DOHH2 (cell line): ENCODE measurements around the gene TWIST2.

ENCODE experiments used
- H3F3A ChIP-seq: fragments of 200-600 bp; sonication (generic), shearing (Covaris generic); 2 replicates; pipeline ENCODE4 v1.6.0; 2016; ENCODE audit warnings: antibody characterized with exemption, mild to moderate bottlenecking; ENCODE audit not compliant: control insufficient read depth, insufficient read depth
- H3K27ac ChIP-seq: fragments of 200-600 bp; sonication (generic); 2 replicates; pipeline ENCODE4 v1.5.1; 2014; ENCODE audit warnings: low read depth, mild to moderate bottlenecking, low read length, moderate library complexity
- H3K27me3 ChIP-seq: fragments of 200-600 bp; sonication (generic); 2 replicates; pipeline ENCODE4 v1.6.1; 2014; ENCODE audit warnings: mild to moderate bottlenecking, low read length, mixed read lengths; ENCODE audit not compliant: control insufficient read depth
- H3K36me3 ChIP-seq: fragments of 200-600 bp; sonication (generic); 2 replicates; pipeline ENCODE4 v1.6.1; 2014; ENCODE audit warnings: mild to moderate bottlenecking, low read length, moderate library complexity, mixed read lengths; ENCODE audit not compliant: control insufficient read depth
- H3K4me1 ChIP-seq: fragments of 200-600 bp; sonication (generic); 2 replicates; pipeline ENCODE4 v1.6.1; 2014; ENCODE audit warnings: mild to moderate bottlenecking, low read length, mixed read lengths; ENCODE audit not compliant: control insufficient read depth
- H3K4me2 ChIP-seq: fragments of 200-600 bp; sonication (generic); 2 replicates; pipeline ENCODE4 v1.6.0; 2014; ENCODE audit warnings: mild to moderate bottlenecking, low read length, moderate library complexity
- H3K4me3 ChIP-seq: fragments of 200-600 bp; sonication (generic); 2 replicates; pipeline ENCODE4 v1.5.1; 2014; ENCODE audit warnings: mild to moderate bottlenecking, low read length, mixed read lengths
- H3K79me2 ChIP-seq: fragments of 200-600 bp; sonication (generic); 2 replicates; pipeline ENCODE4 v1.6.1; 2014; ENCODE audit warnings: mild to moderate bottlenecking, low read length, mixed read lengths; ENCODE audit not compliant: control insufficient read depth
- H3K9me2 ChIP-seq: fragments of 200-600 bp; sonication (generic); replicated peaks from 2 replicates; pipeline ENCODE4 v1.6.1; 2014; ENCODE audit warnings: mild to moderate bottlenecking, low read length, mixed read lengths; ENCODE audit not compliant: control insufficient read depth
- H3K9me3 ChIP-seq: fragments of 200-600 bp; sonication (generic); 2 replicates; pipeline ENCODE4 v1.6.1; 2014; ENCODE audit warnings: antibody characterized with exemption, low read length, mixed read lengths; ENCODE audit not compliant: control insufficient read depth, insufficient read depth
- H4K20me1 ChIP-seq: fragments of 200-600 bp; sonication (generic); 2 replicates; pipeline ENCODE4 v1.6.0; 2014; ENCODE audit warnings: low read depth, mild to moderate bottlenecking, antibody characterized with exemption, low read length, moderate library complexity; ENCODE audit not compliant: control insufficient read depth, insufficient read depth
- EZH2phosphoT487 ChIP-seq: fragments of 200-600 bp; sonication (generic); IDR thresholded peaks from 2 replicates; pipeline ENCODE4 v1.6.1; 2017; ENCODE audit warnings: borderline replicate concordance, mild to moderate bottlenecking, antibody characterized with exemption, low read length, moderate library complexity, mixed read lengths
- TF ChIP-seq, protein P1 (sequence below): fragments of 200-600 bp; sonication (generic); IDR thresholded peaks from one replicate; pipeline ENCODE4 v1.5.1; 2014; ENCODE audit warnings: antibody characterized with exemption, mild to moderate bottlenecking, low read depth, low read length; ENCODE audit not compliant: poor library complexity, severe bottlenecking

The TWIST2 gene

DNA sequence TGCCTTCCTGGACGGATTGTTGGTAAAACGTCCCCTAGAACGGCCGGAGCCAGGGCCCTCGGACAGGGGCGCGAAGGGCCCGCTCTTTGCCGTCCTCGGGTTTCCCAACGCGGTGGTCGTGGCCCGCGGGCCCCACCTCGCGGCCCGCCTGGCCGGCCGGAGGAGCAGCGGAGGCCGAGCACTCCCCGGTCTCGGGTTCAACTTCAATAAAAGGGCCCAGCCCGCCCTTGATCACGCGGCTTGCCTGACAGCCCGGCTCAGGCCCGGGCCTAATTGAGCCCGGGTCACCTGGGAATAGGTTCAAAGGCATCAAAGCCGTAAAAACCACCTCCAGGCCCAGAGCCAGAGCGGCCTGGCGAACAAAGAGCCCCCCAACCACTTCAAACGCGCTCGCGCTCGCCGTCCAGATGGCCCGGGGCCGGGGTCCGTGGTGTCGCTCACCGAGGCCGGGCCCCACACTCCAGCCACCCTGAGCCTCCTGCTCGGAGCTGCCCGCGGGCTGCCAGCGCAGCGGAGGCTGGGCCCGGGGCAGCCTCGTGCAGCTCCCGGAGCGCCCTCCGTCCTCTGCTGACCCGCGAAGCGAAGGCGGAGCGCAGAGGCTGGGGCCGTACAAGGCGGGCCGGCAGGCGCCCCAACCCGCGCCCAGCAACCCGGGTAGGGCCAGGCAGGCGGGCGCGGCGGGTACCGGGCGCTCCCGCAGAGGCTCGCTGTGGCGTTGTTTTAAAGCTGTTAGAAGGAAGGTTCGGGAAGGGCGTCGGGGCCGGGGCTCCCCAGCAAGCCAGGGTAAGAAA lies 1.1 kb upstream of the TWIST2 start:
- no peaks in the 10 kb centered on the region for H3K79me2 ChIP-seq
- no peaks in the 10 kb centered on the region for H3K9me2 ChIP-seq
- H3F3A ChIP-seq: no peaks in the 10 kb centered on the region
- H4K20me1 ChIP-seq: no peaks in the 10 kb centered on the region
- TF ChIP-seq EZH2phosphoT487: no peak
- H3K36me3 ChIP-seq: no peaks in the 10 kb centered on the region
- no peak overlapping the region for H3K4me2 ChIP-seq
- no peaks in the 10 kb centered on the region for H3K27me3 ChIP-seq
- no peaks in the 10 kb centered on the region; the same call in 1 of the 2 replicates for H3K9me3 ChIP-seq
- H3K4me3 ChIP-seq: no peak overlapping the region
- no peak overlapping the region for H3K27ac ChIP-seq
- no peaks in the 10 kb centered on the region for H3K4me1 ChIP-seq

DNA sequence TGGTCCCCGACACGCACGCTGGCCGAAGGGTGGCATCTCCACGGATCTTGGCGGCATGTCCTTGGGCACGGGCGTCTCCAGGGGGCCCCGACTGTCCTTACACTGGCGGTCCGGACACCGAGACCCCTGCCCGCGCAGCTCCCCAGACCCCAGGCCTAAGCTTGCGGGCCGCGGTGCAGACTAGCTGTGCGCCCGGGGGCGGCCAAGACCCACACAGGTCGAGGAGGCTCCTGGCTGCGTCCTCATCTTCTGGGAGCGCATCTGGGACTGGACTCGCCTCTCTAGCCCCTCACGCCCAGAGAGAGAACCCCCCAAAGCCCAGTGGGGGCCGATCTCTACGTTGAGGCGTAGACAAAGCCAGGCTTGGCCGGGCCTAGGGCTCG lies 475 bp upstream of the TWIST2 start:
- H3K9me3 ChIP-seq: no peaks in the 10 kb centered on the region; the same call in 1 of the 2 replicates
- no peak overlapping the region for H3K27ac ChIP-seq
- H3K79me2 ChIP-seq: no peaks in the 10 kb centered on the region
- no peak overlapping the region for H3K4me2 ChIP-seq
- H3K36me3 ChIP-seq: no peaks in the 10 kb centered on the region
- TF ChIP-seq EZH2phosphoT487: no peak
- TF ChIP-seq, protein P1, sequence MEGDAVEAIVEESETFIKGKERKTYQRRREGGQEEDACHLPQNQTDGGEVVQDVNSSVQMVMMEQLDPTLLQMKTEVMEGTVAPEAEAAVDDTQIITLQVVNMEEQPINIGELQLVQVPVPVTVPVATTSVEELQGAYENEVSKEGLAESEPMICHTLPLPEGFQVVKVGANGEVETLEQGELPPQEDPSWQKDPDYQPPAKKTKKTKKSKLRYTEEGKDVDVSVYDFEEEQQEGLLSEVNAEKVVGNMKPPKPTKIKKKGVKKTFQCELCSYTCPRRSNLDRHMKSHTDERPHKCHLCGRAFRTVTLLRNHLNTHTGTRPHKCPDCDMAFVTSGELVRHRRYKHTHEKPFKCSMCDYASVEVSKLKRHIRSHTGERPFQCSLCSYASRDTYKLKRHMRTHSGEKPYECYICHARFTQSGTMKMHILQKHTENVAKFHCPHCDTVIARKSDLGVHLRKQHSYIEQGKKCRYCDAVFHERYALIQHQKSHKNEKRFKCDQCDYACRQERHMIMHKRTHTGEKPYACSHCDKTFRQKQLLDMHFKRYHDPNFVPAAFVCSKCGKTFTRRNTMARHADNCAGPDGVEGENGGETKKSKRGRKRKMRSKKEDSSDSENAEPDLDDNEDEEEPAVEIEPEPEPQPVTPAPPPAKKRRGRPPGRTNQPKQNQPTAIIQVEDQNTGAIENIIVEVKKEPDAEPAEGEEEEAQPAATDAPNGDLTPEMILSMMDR: no peak
- no peaks in the 10 kb centered on the region for H4K20me1 ChIP-seq
- H3K9me2 ChIP-seq: no peaks in the 10 kb centered on the region
- no peaks in the 10 kb centered on the region for H3K4me1 ChIP-seq
- no peaks in the 10 kb centered on the region for H3K27me3 ChIP-seq
- no peaks in the 10 kb centered on the region for H3F3A ChIP-seq
- H3K4me3 ChIP-seq: no peak overlapping the region

DNA sequence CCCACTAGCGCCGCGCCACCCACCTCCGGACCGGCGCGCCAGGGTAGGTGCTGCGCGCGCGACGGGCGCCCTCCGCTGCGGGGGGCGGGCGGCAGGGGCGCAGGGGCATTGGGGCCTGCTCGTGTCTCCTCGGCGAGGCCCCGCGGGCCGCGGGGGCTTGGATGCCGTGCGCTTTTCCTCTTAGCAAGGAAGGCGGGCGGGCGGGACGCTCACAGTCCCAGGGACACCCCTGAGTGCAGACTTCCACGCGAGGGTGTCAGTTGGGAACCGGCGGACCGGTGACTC lies 748 bp downstream of the TWIST2 start:
- Histone ChIP-seq H3K27me3 (no peaks in the 10 kb centered on the region), H3K27ac (no peak overlapping the region), H3K9me2 (no peaks in the 10 kb centered on the region), H3K36me3 (no peaks in the 10 kb centered on the region), H3K79me2 (no peaks in the 10 kb centered on the region), H3K4me3 (no peak overlapping the region), H3K4me1 (no peaks in the 10 kb centered on the region), H4K20me1 (no peaks in the 10 kb centered on the region), H3K9me3 (no peaks in the 10 kb centered on the region; the same call in 1 of the 2 replicates), H3F3A (no peaks in the 10 kb centered on the region), H3K4me2 (no peak overlapping the region)
- TF ChIP-seq EZH2phosphoT487: no peak
- TF ChIP-seq, protein P1: no peak

GRCh38 chr2:238848976-238849853 lies 1.3 kb downstream of the TWIST2 start:
- Histone ChIP-seq H4K20me1 (no peaks in the 10 kb centered on the region), H3K4me1 (no peaks in the 10 kb centered on the region), H3K9me2 (no peaks in the 10 kb centered on the region), H3K27me3 (no peaks in the 10 kb centered on the region), H3K27ac (no peak overlapping the region), H3K36me3 (no peaks in the 10 kb centered on the region), H3K4me3 (no peak overlapping the region), H3K9me3 (no peaks in the 10 kb centered on the region; the same call in 1 of the 2 replicates), H3K4me2 (no peak overlapping the region), H3F3A (no peaks in the 10 kb centered on the region), H3K79me2 (no peaks in the 10 kb centered on the region)
- no peak for TF ChIP-seq EZH2phosphoT487
- TF ChIP-seq, protein P1: no peak
